Measurements from ENCODE around the gene CCDC88B.
A peak's percentile ranks its signal among the peaks of the same experiment; 100 is the strongest.
"Not testable (repeated sequence)": the region's sequence is repeated elsewhere in the genome, so short reads cannot be mapped to it uniquely, and the experiment has no call there.

CCDC88B gene

GRCh38 chr11:64305075-64305690 is 34.8 kb upstream of the CCDC88B start, which contains the start of gene ESRRA:
Gene ESRRA (plus strand): TSS chr11:64305524. CDS start chr11:64307180, 1,656 bp downstream.
- DNase-seq (ENCODE audit: low read depth): peak; percentile 95
- no peak for TF ChIP-seq CTCF (conservative IDR thresholded peaks at IDR 0.05; ENCODE audit: control insufficient read depth, insufficient read depth, low read depth, low read length)
- peak within 1 kb of the TSS; percentile 68 for H3K4me3 ChIP-seq (ENCODE audit: control insufficient read depth, low read depth, low read length)

GRCh38 chr11:64305691-64306562 is 34.1 kb upstream of the CCDC88B start:
- no peak for DNase-seq (ENCODE audit: low read depth)
- no peak for TF ChIP-seq CTCF (conservative IDR thresholded peaks at IDR 0.05; ENCODE audit: control insufficient read depth, insufficient read depth, low read depth, low read length)
- peak overlapping the region; percentile 68 for H3K4me3 ChIP-seq (ENCODE audit: control insufficient read depth, low read depth, low read length)

DNA sequence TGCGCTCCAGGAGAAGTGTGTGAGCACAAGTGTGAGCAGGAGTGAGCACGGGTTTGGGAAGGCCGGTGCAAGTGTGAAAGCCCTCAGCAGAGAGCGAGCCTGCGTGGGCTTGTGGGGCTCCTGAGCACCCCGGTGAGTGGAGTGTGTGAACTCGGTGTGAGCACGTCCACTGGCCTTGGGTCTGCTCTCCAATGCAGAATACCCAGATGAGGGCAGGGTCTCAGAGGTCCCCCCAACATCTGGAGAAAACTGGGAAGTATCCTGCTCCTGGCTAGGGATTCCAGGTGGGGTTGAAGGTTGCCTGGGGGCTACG is 33.5 kb upstream of the CCDC88B start:
- peak overlapping the region; percentile 68 for H3K4me3 ChIP-seq (ENCODE audit: control insufficient read depth, low read depth, low read length)
- no peak for TF ChIP-seq CTCF (conservative IDR thresholded peaks at IDR 0.05; ENCODE audit: control insufficient read depth, insufficient read depth, low read depth, low read length)
- DNase-seq (ENCODE audit: low read depth): no peak

GRCh38 chr11:64306876-64307622 is 33.0 kb upstream of the CCDC88B start:
- TF ChIP-seq CTCF (conservative IDR thresholded peaks at IDR 0.05; ENCODE audit: control insufficient read depth, insufficient read depth, low read depth, low read length): no peak
- H3K4me3 ChIP-seq (ENCODE audit: control insufficient read depth, low read depth, low read length): peak overlapping the region; percentile 68
- DNase-seq (ENCODE audit: low read depth): no peak

DNA sequence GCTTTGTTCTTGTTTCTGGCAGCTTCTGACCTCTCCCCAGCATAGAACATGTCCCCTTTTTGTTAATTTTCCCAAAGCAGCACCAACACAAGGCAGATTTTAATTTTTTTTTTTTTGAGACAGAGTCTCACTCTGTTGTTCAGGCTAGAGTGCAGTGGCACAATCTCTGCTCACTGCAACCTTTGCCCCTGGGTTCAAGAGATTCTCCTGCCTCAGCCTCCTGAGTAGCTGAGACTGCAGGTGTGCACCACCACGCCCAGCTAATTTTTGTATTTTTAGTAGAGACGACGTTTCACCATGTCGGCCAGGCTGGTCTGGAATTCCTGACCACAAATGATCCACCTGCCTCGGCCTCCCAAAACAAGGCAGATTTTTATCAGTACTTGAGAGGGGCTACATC is 32.2 kb upstream of the CCDC88B start:
- not testable (repeated sequence) for DNase-seq (ENCODE audit: low read depth); H3K4me3 ChIP-seq (ENCODE audit: control insufficient read depth, low read depth, low read length)

DNA sequence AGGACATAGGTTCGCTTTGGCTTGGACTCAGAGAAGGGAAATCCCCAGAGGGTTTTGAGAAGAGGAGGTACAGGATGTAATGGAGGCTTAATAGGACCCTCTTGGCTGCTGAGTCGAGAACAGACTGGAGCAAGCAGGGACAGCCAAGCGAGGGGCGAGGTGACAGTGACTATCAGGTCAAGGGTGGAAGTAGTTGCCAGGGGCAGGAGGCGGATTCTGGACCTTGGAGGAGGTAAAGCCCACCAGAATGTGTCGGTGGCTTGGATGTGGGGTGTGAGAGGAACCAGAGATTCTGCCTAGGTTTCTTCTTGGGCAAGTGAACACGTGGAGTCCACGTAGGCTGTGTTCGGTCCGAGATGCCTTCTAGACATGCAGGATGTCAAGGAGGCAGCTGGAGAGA is 27.1 kb upstream of the CCDC88B start:
- no peak for DNase-seq (ENCODE audit: low read depth)
- TF ChIP-seq CTCF (conservative IDR thresholded peaks at IDR 0.05; ENCODE audit: control insufficient read depth, insufficient read depth, low read depth, low read length): no peak
- H3K4me3 ChIP-seq (ENCODE audit: control insufficient read depth, low read depth, low read length): no peak overlapping the region
